Measurements from ENCODE around the gene ZNF502.
"Not testable (repeated sequence)": the region's sequence is repeated elsewhere in the genome, so short reads cannot be mapped to it uniquely, and the experiment has no call there.

ZNF502 gene

DNA sequence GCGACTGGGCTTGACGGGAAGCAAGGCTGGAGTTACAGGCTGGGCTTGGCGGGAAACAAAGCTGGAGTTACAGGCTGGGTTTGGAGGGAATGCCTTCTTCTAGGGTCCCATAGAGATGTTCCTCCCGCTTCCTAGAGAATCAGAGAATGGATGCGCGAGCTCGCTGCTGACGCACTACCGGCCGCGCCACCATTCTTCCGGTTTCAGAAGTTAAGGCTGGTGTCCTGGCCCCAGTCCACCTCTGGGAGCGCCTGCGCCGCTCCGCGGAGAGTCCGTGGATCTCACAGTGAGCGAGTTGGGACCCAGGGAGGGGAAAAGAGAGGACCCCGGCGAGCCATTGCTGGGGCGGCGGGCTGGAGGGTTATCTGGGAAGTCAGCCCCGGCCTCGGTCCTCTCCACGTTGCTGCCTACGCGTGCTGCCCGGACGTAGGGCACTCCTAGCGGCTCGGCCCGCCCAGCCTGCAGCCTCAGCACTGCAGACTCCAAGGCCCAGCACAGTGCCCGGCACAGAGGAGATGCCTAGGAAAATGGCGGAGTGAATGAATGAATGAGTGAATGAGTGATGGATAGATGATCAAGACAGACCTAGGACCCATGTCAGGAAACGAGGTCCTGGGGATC, at the start of gene ZNF502:
Gene ZNF502 (plus strand): TSS at position 206 of the 621 bp plus-strand sequence. CDS start 7,602 bp downstream, outside the sequence.
- peak; percentile 91 for ATAC-seq
- DNase-seq (ENCODE audit: low spot score in 2 of 2): peak; percentile 31 to 59
- peak within 1 kb of the TSS; percentile 88 for H3K27ac Mint-ChIP-seq
- H3K9me3 Mint-ChIP-seq: peaks cover 16% of the 10 kb centered on the region
- peaks cover 15% of the 10 kb centered on the region for H3K4me1 Mint-ChIP-seq
- peak within 1 kb of the TSS; percentile 93 for H3K4me3 Mint-ChIP-seq
- H3K36me3 Mint-ChIP-seq: peaks cover 11% of the 10 kb centered on the region

DNA sequence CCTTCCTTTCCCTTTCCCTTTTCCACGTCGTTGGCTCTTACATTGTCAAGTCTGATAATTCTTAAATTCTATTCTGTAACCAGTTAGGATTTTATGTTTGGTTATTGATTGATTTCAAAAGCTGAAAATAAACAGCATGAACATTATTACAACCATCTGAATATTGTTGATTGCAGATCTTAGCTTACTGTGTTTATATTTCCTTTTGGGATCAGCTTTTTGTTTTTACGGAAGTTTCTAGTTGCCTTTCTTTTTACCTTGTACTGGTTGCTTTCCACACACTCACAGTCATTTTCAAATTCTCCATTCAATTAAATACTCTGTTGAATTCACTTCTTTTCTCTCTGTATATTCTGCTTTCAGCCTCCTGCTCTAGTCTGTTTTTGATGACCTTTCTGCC, 47.3 kb upstream of the ZNF502 start:
- peaks cover 11% of the 10 kb centered on the region for H3K9me3 Mint-ChIP-seq
- ATAC-seq (no peak), DNase-seq (ENCODE audit: low spot score in 2 of 2) (no peak)
- H3K4me3 Mint-ChIP-seq: no peak overlapping the region
- H3K4me1 Mint-ChIP-seq: no peaks in the 10 kb centered on the region
- H3K27ac Mint-ChIP-seq: no peak overlapping the region
- H3K36me3 Mint-ChIP-seq: peaks cover 4% of the 10 kb centered on the region

DNA sequence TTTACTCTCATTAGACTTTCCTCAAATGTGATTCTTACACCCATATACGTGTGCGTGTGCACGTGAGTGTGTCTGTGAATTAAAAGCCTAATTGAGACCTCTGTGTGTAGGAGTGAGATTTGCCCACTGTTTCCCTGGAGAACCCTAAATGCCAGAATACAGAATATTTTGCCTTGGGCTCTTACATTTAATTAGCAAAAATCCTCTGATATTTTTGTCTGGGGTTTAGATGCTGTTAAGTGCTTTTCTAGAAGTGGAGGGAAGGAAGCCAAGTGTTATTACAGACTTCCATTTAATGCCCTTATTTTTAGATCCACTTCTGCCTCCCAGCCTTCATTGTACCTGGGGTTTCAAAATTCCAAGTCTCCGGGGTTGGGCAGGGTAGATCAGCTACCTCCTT, 46.1 kb upstream of the ZNF502 start:
- ATAC-seq: no peak
- Mint-ChIP-seq H3K4me3 (no peak overlapping the region), H3K4me1 (no peaks in the 10 kb centered on the region)

DNA sequence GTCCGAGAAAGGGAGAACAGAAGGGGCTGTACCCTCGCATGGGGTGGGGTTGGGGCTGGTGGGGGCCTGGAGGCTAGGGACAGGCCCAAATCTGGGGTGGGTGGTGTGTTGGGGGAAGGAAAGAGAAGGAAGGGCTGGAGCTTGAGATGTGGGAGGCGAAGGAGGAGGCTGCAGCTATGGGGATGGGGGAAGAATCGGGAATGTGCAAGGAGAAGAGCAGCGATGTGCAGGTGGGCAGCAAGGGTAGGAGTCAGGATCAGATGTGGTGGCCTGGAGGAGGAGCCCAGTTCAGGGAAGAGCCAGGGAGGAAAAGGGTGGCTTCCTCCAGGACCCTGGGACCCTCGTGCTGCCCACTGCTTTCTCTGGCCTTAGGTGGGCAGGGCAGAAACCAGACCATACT, 42.7 kb upstream of the ZNF502 start:
- Mint-ChIP-seq H3K27ac (no peak overlapping the region), H3K9me3 (peaks cover 14% of the 10 kb centered on the region), H3K4me1 (no peaks in the 10 kb centered on the region), H3K4me3 (no peak overlapping the region), H3K36me3 (no peaks in the 10 kb centered on the region)
- DNase-seq (ENCODE audit: low spot score in 2 of 2) (no peak), ATAC-seq (no peak)

More for the DNA sequence above, 46.1 kb upstream of the ZNF502 start:
- no peak for DNase-seq (ENCODE audit: low spot score in 2 of 2)
- H3K36me3 Mint-ChIP-seq: no peaks in the 10 kb centered on the region
- peaks cover 8% of the 10 kb centered on the region for H3K9me3 Mint-ChIP-seq
- H3K27ac Mint-ChIP-seq: no peak overlapping the region

DNA sequence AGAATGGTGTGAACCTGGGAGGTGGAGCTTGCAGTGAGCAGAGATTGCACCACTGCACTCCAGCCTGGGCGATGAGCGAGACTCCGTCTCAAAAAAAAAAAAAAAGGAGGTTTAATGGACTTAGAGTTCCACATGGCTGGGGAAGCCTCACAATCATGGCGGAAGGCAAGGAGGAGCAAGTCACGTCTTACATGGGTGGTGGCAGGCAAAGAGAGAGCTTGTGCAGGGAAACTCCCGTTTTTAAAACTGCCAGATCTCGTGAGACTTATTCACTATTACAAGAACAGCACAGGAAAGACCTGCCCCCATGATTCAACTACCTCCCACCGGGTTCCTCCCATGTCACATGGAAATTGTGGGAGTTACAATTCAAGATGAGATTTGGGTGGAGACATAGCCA, 39.0 kb upstream of the ZNF502 start:
- not testable (repeated sequence) for H3K36me3 Mint-ChIP-seq; ATAC-seq; H3K27ac Mint-ChIP-seq; H3K4me3 Mint-ChIP-seq; H3K4me1 Mint-ChIP-seq; DNase-seq (ENCODE audit: low spot score in 2 of 2)
- peaks cover 12% of the 10 kb centered on the region for H3K9me3 Mint-ChIP-seq

DNA sequence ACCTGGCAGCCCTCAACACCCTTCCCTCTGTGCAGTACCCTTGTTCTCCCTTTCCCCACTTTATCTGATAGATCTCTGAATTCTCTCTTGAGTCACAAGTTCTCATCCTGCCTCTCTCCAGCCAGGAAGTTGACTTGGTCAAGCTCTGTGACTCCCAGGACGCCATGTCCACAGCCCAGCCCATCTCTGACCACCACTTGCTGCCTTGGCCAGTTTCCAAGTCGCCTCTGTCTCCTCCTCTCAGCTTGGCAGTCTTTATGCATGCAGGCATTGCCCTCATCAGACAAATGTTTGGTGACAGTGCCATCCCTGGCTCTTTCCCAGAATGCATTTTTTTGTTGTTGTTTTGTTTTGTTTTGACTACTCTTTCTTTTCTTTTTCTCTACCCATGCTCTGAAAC, 38.2 kb upstream of the ZNF502 start:
- Mint-ChIP-seq H3K4me1 (no peaks in the 10 kb centered on the region), H3K4me3 (no peak overlapping the region), H3K36me3 (no peaks in the 10 kb centered on the region), H3K27ac (no peak overlapping the region), H3K9me3 (peaks cover 12% of the 10 kb centered on the region)
- ATAC-seq: no peak
- DNase-seq (ENCODE audit: low spot score in 2 of 2): no peak

DNA sequence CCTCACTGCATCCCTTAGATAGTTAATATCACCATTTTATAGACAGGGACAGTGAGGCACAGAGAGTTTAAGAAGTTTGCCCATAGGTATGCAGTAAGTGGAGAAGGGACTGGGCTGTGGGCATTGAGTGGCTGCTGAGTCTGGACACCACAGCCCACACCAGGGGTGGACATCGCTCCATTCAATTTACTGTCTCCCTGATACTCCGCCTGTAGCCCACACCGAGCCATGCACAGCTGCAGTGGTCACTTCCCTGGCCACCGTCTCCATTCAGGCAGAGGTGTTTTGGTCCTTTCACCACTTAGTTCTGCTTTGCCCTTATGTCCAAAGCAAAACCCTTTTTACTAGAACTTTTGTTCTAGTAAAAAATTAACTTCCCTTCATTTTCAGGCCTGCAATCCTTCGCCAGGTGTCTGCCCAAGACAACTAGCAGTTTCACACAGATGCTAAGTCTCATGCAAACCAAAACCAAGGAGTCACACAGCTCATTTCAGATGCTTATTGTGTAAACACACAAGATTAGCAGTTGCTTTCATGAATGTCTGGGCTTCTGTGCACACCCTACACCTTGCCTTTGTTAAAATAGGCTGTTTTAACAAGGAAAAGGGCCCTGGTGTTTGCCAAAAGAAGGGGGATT, 33.9 kb upstream of the ZNF502 start:
- H3K4me3 Mint-ChIP-seq: no peak overlapping the region
- H3K36me3 Mint-ChIP-seq: no peaks in the 10 kb centered on the region
- H3K27ac Mint-ChIP-seq: no peak overlapping the region
- ATAC-seq (no peak), DNase-seq (ENCODE audit: low spot score in 2 of 2) (no peak)
- H3K4me1 Mint-ChIP-seq: no peaks in the 10 kb centered on the region
- peaks cover 17% of the 10 kb centered on the region for H3K9me3 Mint-ChIP-seq

DNA sequence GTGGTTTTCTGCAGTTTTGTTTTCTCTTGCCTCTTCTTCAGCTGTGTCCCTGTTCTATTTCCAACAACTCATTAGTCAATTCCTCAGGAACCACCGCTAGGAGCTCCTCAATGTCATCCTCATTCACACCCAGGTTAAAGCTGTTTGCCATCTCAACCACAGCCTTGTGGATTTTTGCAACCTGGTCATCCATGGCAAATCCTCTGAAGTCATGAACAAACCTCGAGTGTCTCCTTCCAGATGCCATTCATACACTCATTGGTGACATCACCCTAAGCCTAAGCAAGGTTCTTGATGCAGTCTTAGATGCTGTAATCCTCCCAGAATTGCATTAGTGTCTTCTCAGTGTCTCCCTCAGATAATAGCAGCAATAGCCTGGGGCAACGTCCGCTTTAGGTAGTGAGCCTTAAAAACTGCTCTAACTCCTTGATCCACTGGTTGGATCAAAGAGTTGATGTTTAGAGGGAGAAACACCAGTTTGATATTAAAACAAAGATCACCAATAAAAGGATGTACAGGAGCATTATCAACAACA, 31.5 kb upstream of the ZNF502 start:
- no peak overlapping the region for H3K27ac Mint-ChIP-seq
- no peak for DNase-seq (ENCODE audit: low spot score in 2 of 2)
- peaks cover 14% of the 10 kb centered on the region for H3K4me1 Mint-ChIP-seq
- H3K4me3 Mint-ChIP-seq: no peak overlapping the region
- peaks cover 7% of the 10 kb centered on the region for H3K36me3 Mint-ChIP-seq
- ATAC-seq: no peak
- peaks cover 14% of the 10 kb centered on the region for H3K9me3 Mint-ChIP-seq

DNA sequence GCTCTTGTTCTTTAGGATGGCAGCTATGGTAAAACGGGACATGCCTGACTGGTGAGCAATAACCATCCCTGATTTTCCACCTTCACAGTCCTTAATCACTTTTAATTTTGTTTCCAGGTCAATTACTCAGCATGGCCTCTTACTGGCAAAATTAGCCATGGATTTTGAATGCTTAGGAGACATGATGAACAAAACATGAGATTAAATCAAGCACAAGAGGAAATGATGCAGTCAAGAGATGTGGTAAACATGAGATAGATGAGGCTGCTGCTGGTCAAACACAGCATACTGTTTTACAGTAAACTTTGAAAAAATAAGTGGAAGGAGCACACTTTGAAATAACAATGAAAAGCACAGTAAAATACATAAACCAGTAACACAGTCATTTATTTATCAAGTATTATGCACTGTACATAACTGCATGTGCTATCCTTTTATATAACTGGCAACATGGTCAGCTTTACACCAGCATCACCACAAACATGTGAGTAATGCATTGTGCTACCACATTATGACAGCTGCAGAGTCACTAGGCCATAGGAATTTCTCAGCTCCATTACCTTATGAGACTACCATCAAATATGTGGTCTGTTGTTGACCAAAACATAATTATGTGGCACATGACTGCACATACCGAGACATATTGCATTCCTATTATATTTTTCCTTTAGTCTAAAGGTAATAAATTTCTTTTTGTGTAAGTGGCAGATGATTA, 30.1 kb upstream of the ZNF502 start:
- H3K36me3 Mint-ChIP-seq: peaks cover 7% of the 10 kb centered on the region
- no peak overlapping the region for H3K4me3 Mint-ChIP-seq
- no peak for DNase-seq (ENCODE audit: low spot score in 2 of 2)

DNA sequence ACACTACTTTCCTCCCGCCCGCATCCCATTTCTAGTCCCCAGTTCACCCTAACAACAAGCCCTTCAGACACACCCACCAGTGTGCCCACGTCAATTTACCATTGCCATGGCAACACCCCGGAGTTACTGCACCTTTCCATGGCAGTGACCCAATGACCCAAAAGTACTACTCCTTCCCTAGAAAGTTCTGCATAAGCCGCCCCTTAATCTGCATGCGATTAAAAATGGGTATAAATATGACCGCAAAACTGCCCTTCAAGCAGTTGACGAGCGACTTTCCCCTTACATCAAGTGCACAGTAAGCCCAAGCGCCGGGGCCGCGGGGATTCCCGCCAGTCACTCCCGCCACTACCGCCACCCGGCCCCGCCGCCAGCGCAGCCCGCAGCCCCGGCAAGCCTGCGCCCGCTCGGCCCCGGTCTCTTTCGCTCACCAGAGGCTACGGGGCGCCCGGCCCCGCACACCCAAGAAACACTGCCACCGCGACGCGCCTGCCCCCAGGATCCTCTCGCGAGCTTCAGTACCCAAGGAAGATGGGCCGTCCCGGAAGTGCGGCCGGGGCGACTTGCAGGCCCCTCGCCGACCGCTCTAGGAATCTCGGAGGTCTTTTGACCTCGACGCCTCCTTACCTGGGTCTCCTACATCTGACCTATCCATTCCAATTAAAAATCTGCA, 27.2 kb upstream of the ZNF502 start:
- Mint-ChIP-seq H3K36me3 (peaks cover 7% of the 10 kb centered on the region), H3K4me3 (peak overlapping the region; percentile 86), H3K27ac (peak overlapping the region; percentile 83), H3K9me3 (peaks cover 21% of the 10 kb centered on the region), H3K4me1 (peaks cover 14% of the 10 kb centered on the region)
- ATAC-seq (peak; percentile 91), DNase-seq (ENCODE audit: low spot score in 2 of 2) (peak; percentile 20 to 59)

More for the DNA sequence above, 30.1 kb upstream of the ZNF502 start:
- ATAC-seq: no peak
- Mint-ChIP-seq H3K27ac (no peak overlapping the region), H3K9me3 (peaks cover 18% of the 10 kb centered on the region), H3K4me1 (peaks cover 14% of the 10 kb centered on the region)

DNA sequence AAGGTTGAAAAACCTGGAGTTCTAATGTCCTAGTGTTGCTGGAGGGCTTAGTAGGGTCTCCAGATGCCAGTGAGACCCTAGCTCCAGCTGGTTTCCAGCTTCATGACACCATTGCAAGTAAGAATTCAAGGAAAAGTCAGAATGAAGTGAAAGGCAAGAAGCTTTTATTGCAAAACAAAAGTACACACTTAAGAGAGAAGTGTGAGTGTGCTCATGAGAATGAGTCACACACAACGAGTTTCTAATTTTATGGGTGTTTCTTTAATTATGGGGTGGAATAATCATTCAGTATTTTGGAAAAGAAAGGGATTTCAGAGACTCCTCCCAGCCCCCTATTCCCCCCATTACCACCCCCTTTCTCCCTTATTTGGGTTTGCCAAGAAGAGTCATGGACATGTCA, 24.6 kb upstream of the ZNF502 start:
- DNase-seq (ENCODE audit: low spot score in 2 of 2) (no peak), ATAC-seq (no peak)
- no peak overlapping the region for H3K27ac Mint-ChIP-seq
- H3K36me3 Mint-ChIP-seq: peaks cover 7% of the 10 kb centered on the region
- H3K4me1 Mint-ChIP-seq: peaks cover 14% of the 10 kb centered on the region
- H3K4me3 Mint-ChIP-seq: no peak overlapping the region
- peaks cover 19% of the 10 kb centered on the region for H3K9me3 Mint-ChIP-seq

DNA sequence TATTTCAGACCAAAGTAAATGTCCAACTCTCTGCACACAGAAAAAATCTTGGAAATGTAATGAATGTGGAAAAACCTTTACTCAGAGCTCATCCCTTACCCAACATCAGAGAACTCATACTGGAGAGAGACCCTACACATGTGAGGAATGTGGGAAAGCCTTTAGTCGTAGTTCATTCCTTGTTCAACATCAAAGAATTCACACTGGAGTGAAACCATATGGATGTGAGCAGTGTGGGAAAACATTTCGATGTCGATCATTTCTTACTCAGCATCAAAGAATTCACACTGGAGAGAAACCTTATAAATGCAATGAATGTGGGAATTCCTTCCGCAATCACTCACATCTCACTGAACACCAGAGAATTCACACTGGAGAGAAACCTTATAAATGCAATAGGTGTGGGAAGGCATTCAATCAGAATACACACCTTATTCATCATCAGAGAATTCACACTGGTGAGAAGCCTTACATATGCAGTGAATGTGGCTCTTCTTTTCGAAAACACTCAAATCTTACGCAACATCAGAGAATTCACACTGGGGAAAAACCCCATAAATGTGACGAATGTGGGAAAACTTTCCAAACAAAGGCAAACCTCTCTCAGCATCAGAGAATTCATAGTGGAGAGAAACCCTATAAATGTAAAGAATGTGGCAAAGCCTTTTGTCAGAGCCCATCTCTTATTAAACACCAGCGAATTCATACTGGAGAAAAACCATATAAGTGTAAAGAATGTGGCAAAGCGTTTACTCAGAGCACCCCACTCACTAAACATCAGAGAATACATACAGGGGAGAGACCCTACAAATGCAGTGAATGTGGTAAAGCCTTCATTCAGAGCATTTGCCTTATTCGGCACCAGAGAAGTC, 9.0 kb downstream of the ZNF502 start:
- Mint-ChIP-seq H3K9me3 (peaks cover 36% of the 10 kb centered on the region), H3K36me3 (peaks cover 41% of the 10 kb centered on the region)
- no peak for ATAC-seq

DNA sequence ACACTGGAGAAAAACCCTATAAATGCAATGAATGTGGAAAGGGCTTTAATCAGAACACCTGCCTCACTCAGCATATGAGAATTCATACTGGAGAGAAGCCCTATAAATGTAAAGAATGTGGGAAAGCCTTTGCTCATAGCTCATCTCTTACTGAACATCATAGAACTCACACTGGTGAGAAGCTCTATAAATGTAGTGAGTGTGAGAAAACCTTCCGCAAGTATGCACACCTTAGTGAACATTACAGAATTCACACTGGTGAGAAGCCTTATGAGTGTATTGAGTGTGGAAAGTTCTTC, 9.6 kb downstream of the ZNF502 start:
- no peaks in the 10 kb centered on the region for H3K4me1 Mint-ChIP-seq
- H3K36me3 Mint-ChIP-seq: peaks cover 36% of the 10 kb centered on the region
- H3K9me3 Mint-ChIP-seq: peaks cover 33% of the 10 kb centered on the region

More for the DNA sequence above, 9.0 kb downstream of the ZNF502 start:
- H3K4me3 Mint-ChIP-seq: no peak overlapping the region
- H3K4me1 Mint-ChIP-seq: no peaks in the 10 kb centered on the region
- no peak overlapping the region for H3K27ac Mint-ChIP-seq
- DNase-seq (ENCODE audit: low spot score in 2 of 2): no peak

DNA sequence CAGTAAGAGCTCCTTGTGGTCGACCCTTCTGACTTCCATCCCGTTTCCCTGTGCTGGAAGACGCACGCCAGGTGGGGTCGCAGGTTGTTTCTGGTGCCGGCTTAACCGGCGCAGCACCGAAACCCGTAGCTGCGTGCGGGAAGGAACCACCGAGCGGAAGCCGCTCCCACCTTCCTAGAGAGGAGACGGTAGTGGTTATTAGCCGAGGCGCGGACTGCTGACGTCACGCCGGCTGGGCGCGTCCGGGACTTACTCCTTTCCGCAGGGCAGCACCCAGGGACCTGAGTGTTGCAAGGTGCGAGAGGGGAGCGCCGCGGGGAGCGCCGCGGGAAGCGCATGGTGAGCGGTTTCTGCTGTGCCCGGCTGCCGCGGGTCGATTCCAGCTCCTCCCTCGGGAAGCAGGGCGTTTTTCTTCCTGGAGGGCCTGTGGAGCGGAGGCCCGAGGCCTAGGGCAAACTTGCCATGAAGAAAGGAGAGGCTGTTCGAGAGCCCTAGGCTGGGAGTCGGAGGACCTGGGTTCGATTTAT, 17.0 kb downstream of the ZNF502 start, which contains the start of gene ZNF501:
Gene ZNF501 (plus strand): TSS at position 252 of the 527 bp plus-strand sequence. CDS start 4,787 bp downstream, outside the sequence.
- DNase-seq (ENCODE audit: low spot score in 2 of 2) (peak; percentile 71 to 85), ATAC-seq (peak; percentile 100)
- Mint-ChIP-seq H3K4me3 (peak within 1 kb of the TSS; percentile 99), H3K36me3 (no peaks in the 10 kb centered on the region), H3K4me1 (peaks cover 14% of the 10 kb centered on the region), H3K27ac (peak within 1 kb of the TSS; percentile 90), H3K9me3 (peaks cover 29% of the 10 kb centered on the region)

More for the DNA sequence above, 9.6 kb downstream of the ZNF502 start:
- Mint-ChIP-seq H3K4me3 (no peak overlapping the region), H3K27ac (no peak overlapping the region)
- DNase-seq (ENCODE audit: low spot score in 2 of 2): no peak
- no peak for ATAC-seq
